MCF 10A (cell line): ENCODE measurements around the gene PTPRE. TPM values are rescaled to one million over a fixed set of nuclear protein-coding genes. Genes with fewer than 3 reads are reported as not detected.

Experiments used
- BruUV-seq: library from RNA; stranded (reverse); fragments of 400-500 nt; replicated peaks from 2 replicates; lab custom pipeline; 2021; lab: Mats Ljungman, UMichigan
- CTCF ChIA-PET: fragments of 300-600 bp; sonication (Branson Sonifier 250); formaldehyde crosslinking; extraction: SDS; loops from one replicate; lab custom pipeline; 2021; ENCODE audit warnings: antibody characterized with exemption, inconsistent platforms; lab: Yijun Ruan, JAX
- POLR2A ChIA-PET: fragments of 300-600, 350-650 bp; sonication (Branson Sonifier 250); formaldehyde crosslinking; extraction: SDS; loops from one replicate; lab custom pipeline; 2020; ENCODE audit warnings: antibody characterized with exemption, inconsistent platforms; lab: Yijun Ruan, JAX
- DNase-seq: peaks from one replicate; pipeline ENCODE4 v3.0.0-alpha.2; 2018; ENCODE audit not compliant: unreplicated experiment
- H3K27ac Mint-ChIP-seq: one replicate; pipeline ENCODE4 v1.8.0; 2022; ENCODE audit warnings: mild to moderate bottlenecking, low read depth, mixed read lengths; ENCODE audit not compliant: unreplicated experiment
- H3K27me3 Mint-ChIP-seq: one replicate; pipeline ENCODE4 v1.8.0; 2022; ENCODE audit warnings: mixed read lengths; ENCODE audit not compliant: insufficient read depth, unreplicated experiment
- H3K36me3 Mint-ChIP-seq: one replicate; pipeline ENCODE4 v1.8.0; 2022; ENCODE audit warnings: mild to moderate bottlenecking, moderate library complexity, mixed read lengths; ENCODE audit not compliant: insufficient read depth, unreplicated experiment
- H3K4me1 Mint-ChIP-seq: one replicate; pipeline ENCODE4 v1.8.0; 2022; ENCODE audit warnings: mixed read lengths; ENCODE audit not compliant: insufficient read depth, unreplicated experiment
- H3K4me3 Mint-ChIP-seq: one replicate; pipeline ENCODE4 v1.8.0; 2022; ENCODE audit warnings: mild to moderate bottlenecking, moderate library complexity, mixed read lengths; ENCODE audit not compliant: unreplicated experiment
- H3K9me3 Mint-ChIP-seq: one replicate; pipeline ENCODE4 v1.8.0; 2022; ENCODE audit warnings: mixed read lengths; ENCODE audit not compliant: unreplicated experiment
- CTCF ChIP-seq: fragments of 200-600 bp; IDR thresholded peaks from one replicate; pipeline ENCODE4 v1.8.0; 2022; ENCODE audit warnings: antibody characterized with exemption, mild to moderate bottlenecking; ENCODE audit not compliant: unreplicated experiment
- intact Hi-C: fragments of 100-400 bp; cut with micrococcal nuclease; formaldehyde crosslinking; loops from 2 replicates; pipeline ENCODE4 v1.14.1; 2022
- total RNA-seq: library from RNA; stranded (reverse); gene quantifications from 2 replicates; pipeline ENCODE4 v1.2.3, GENCODE V29; 2022

The PTPRE gene
- total RNA-seq, 1 experiment from 2014 or later: 34.6 TPM

GRCh38 chr10:127874671-127875448, 32.0 kb upstream of the PTPRE start:
- BruUV-seq: no TSS peak
- CTCF ChIA-PET: interaction anchor here (0.9 to 2.4 kb wide), 5 partner anchors 11 to 136 kb away, joined by 3 to 7 read pairs (median 5); no protein-coding TSS in a partner anchor

GRCh38 chr10:127875449-127875765, 31.5 kb upstream of the PTPRE start:
- no peak overlapping the region for H3K27ac Mint-ChIP-seq
- intact Hi-C loops: no loop called here
- ChIA-PET CTCF (interaction anchor here (0.9 to 2.4 kb wide), 3 partner anchors 12 to 136 kb away, joined by 3 to 7 read pairs (median 6); no protein-coding TSS in a partner anchor), POLR2A (interaction anchor here (0.6 kb wide), 1 partner anchor 10 kb away, joined by 3 read pairs; no protein-coding TSS in a partner anchor)
- no peak for DNase-seq
- peaks cover 7% of the 10 kb centered on the region for H3K9me3 Mint-ChIP-seq
- H3K4me1 Mint-ChIP-seq: peaks cover 5% of the 10 kb centered on the region
- no peak for TF ChIP-seq CTCF
- H3K4me3 Mint-ChIP-seq: no peak overlapping the region
- H3K27me3 Mint-ChIP-seq: no peaks in the 10 kb centered on the region
- no peaks in the 10 kb centered on the region for H3K36me3 Mint-ChIP-seq
- no TSS peak for BruUV-seq

More at GRCh38 chr10:127874671-127875448, 32.0 kb upstream of the PTPRE start:
- H3K27me3 Mint-ChIP-seq: no peaks in the 10 kb centered on the region
- H3K27ac Mint-ChIP-seq: no peak overlapping the region
- DNase-seq: no peak
- POLR2A ChIA-PET: interaction anchor here (0.6 kb wide), 1 partner anchor 11 kb away, joined by 3 read pairs; no protein-coding TSS in a partner anchor
- intact Hi-C loops: no loop called here
- peaks cover 5% of the 10 kb centered on the region for H3K4me1 Mint-ChIP-seq
- no peak for TF ChIP-seq CTCF
- H3K4me3 Mint-ChIP-seq: no peak overlapping the region
- H3K36me3 Mint-ChIP-seq: no peaks in the 10 kb centered on the region
- H3K9me3 Mint-ChIP-seq: peaks cover 7% of the 10 kb centered on the region

- H3K4me1 Mint-ChIP-seq: peaks cover 5% of the 10 kb centered on the region
- TF ChIP-seq CTCF: no peak
- no peak overlapping the region for H3K4me3 Mint-ChIP-seq
- no peak overlapping the region for H3K27ac Mint-ChIP-seq
- BruUV-seq: no TSS peak
- no peak for DNase-seq
- intact Hi-C loops: no loop called here
- H3K9me3 Mint-ChIP-seq: peaks cover 3% of the 10 kb centered on the region
- H3K27me3 Mint-ChIP-seq: no peaks in the 10 kb centered on the region
- CTCF ChIA-PET: interaction anchor here (2.4 kb wide), 1 partner anchor 12 kb away, joined by 6 read pairs; no protein-coding TSS in a partner anchor
- POLR2A ChIA-PET: no interaction called here
- no peaks in the 10 kb centered on the region for H3K36me3 Mint-ChIP-seq
Observed at GRCh38 chr10:127875916-127876315, 31.0 kb upstream of the PTPRE start.

- CTCF ChIA-PET: interaction anchor here (0.5 to 2.4 kb wide), 4 partner anchors 11 to 970 kb away, joined by 3 to 6 read pairs (median 4); no protein-coding TSS in a partner anchor
Observed at GRCh38 chr10:127877116-127877515, 29.8 kb upstream of the PTPRE start.

More at GRCh38 chr10:127877116-127877515, 29.8 kb upstream of the PTPRE start:
- Mint-ChIP-seq H3K4me3 (no peak overlapping the region), H3K9me3 (no peaks in the 10 kb centered on the region), H3K4me1 (no peaks in the 10 kb centered on the region), H3K27me3 (no peaks in the 10 kb centered on the region), H3K27ac (no peak overlapping the region), H3K36me3 (no peaks in the 10 kb centered on the region)
- no peak for DNase-seq
- POLR2A ChIA-PET: no interaction called here
- BruUV-seq: no TSS peak
- intact Hi-C loops: no loop called here
- no peak for TF ChIP-seq CTCF
